ENCODE measurements around the gene TAF4.

TAF4 gene

DNA sequence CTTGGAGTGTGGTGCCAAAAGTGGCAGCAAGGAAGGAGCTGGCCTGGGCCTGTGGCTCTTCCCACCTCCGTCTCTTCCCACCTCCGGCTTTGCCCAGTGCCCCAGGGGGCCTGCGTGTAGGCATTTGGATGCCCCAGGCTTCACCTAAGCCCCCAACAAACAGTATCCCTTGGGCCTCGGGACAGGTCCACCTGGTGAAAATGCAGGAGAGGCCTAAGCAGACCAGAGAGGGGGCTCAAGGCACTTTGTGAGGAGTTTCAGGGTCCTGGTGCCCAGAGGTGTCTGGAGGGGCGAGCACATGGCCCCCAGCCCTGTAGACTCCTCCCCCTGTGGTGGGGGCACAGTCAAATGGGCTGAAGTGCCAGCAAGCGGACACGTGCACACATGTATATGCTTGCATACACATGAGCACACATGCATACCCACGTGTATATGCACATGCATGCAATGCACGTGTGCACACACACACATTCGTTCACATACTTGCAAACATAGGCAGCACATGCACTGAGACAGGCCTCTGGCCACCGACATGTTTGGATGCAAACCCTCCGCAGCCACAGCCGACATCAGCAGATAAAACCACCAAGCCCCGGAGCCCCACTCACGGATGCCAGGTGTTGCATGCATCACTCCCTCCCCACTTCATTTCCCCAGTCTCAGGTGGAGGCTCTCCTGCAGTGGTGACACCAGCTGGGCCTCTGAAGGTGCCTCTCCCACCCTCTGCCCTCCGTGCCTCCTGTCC lies 124.5 kb downstream of the TAF4 start:
- no peak for DNase-seq

GRCh38 chr20:61940491-61940890 lies 125.2 kb downstream of the TAF4 start:
- DNase-seq, result no peak

GRCh38 chr20:61939691-61940360 lies 125.9 kb downstream of the TAF4 start:
- DNase-seq, result no peak

- DNase-seq, result no peak
These were observed 126.6 kb downstream of the TAF4 start for GRCh38 chr20:61938839-61939690.

- DNase-seq, result no peak
These were observed 127.5 kb downstream of the TAF4 start for GRCh38 chr20:61937963-61938838.

DNA sequence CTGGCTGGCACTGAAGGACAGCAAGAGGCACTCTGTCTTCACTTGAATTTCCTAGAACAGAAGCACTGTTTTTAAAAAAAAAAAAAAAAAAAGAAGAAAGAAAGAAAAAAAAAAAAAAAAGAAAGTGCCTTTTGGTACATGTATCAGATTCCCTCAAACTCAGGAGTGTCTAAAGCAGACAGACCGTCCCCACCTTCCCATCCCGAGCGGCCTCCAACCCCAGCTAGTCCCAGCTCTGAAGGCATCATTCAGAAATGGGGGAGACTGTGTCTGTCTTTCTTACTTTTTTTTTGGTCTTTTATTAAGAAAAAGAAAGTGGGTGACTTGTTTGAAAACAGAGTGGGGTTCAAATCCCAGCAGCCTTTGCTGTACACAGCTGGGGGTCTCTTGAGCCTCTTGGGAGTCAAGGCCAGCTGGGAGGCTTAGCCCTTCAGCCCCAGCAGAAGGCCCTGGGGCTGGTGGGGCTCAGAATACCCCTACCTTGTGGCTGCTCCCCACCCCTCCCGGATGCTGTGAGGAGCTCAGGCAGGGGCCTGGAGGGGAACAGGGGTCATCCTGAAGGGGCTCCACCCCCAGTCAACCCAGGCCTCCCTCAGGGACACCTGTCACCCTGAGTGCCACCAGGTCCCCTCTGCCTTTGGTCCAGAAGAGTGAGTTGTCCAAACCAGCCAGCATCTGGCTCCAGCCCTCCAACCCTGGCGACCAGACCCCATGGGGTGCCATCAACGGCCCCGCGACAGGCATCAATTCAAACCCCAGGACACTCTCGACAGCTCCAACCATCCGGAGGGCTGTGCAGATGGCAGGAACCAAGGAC lies 128.3 kb downstream of the TAF4 start:
- no peak for DNase-seq

GRCh38 chr20:61936701-61937131 lies 129.0 kb downstream of the TAF4 start:
- no peak for DNase-seq

DNA sequence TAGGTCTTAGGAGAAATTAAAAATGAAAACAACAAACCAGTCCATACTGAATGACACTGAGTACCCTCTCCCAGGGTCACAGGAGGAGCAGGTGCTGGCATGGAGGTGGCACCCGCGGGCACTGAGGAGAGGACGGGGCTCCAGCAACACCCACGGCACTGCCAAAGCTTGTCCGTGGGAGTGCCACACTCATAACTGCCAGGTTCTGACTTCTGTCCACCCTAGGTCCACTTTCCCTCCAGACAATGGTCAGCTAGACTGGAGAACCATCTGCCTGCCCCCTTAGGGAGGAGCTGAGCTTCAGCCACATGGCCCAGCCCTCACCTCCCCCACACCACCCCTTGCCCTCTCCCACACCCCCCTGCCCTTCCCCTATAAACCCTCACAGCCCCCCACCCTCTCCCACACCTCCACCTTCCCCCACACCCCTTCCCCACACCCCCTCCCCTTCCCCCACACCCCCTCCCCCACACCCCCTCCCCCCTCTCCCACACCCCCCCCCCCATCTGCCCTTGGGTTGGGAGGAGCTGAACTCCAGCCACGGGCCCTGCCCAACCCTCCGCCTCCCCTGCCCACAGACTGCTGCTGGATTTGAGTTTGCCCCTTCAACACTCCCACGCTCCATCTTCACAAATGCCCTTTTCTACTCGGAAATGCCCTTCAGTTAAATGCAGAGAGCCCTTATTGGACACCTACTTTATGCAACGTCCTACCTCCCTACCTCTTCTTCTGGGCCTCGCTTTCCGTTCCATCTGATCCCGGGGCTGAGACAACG lies 129.6 kb downstream of the TAF4 start:
- DNase-seq, result no peak

GRCh38 chr20:61934716-61935530 lies 130.8 kb downstream of the TAF4 start:
- no peak for DNase-seq

GRCh38 chr20:61933951-61934715 lies 131.5 kb downstream of the TAF4 start:
- no peak for DNase-seq

- no peak for DNase-seq
These were observed 132.2 kb downstream of the TAF4 start for GRCh38 chr20:61933481-61933950.

- no peak for DNase-seq
These were observed 132.8 kb downstream of the TAF4 start for GRCh38 chr20:61932711-61933480.

GRCh38 chr20:61932199-61932592 lies 133.5 kb downstream of the TAF4 start:
- DNase-seq, result no peak

GRCh38 chr20:61931476-61932198 lies 134.0 kb downstream of the TAF4 start:
- DNase-seq, result no peak

GRCh38 chr20:61930776-61931475 lies 134.8 kb downstream of the TAF4 start:
- DNase-seq, result no peak

- DNase-seq, result no peak
These were observed 135.6 kb downstream of the TAF4 start for GRCh38 chr20:61929971-61930666.

Measured in activated T-cell treated with anti-CD3 and anti-CD28 coated beads, Interleukin-2, amount 50 U/mL, for 48 hours (primary cell).